Left lung (tissue), 10 donors: ENCODE measurements around the gene GBX1. TPM values are rescaled to one million over a fixed set of nuclear protein-coding genes. Genes with fewer than 3 reads are reported as not detected.

Source experiments
- ATAC-seq: fragments of 200-7000 bp; cut with Tn5 transposase; one replicate; pipeline ENCODE4 v1.9.1; 2020; ENCODE audit warnings: moderate library complexity
- DNase-seq, 4 donors: peaks; one replicate each; pipeline ENCODE4 v3.0.0-alpha.2; 2013 to 2020
- H3K27ac ChIP-seq, 2 donors: fragments of 200-600 bp; sonication (generic) in 1 of 2; one replicate each; pipeline versions ENCODE4 v1.5.0 to v1.8.0; 2020 to 2021
- H3K27me3 ChIP-seq, 2 donors: fragments of 200-600 bp; sonication (generic) in 1 of 2; one replicate each; pipeline versions ENCODE4 v1.5.0 to v1.8.0; 2020 to 2021
- H3K36me3 ChIP-seq, 2 donors: fragments of 200-600 bp; sonication (generic) in 1 of 2; one replicate each; pipeline versions ENCODE4 v1.5.0 to v1.8.0; 2020 to 2021
- H3K4me1 ChIP-seq, 2 donors: fragments of 200-600 bp; one replicate each; pipeline ENCODE4 v1.8.0; 2021
- H3K4me3 ChIP-seq, 2 donors: fragments of 200-600 bp; sonication (generic) in 1 of 2; one replicate each; pipeline versions ENCODE4 v1.5.0 to v1.8.0; 2020 to 2021; ENCODE audit warnings: mild to moderate bottlenecking in 1 of 2
- H3K9me3 ChIP-seq, 2 donors: fragments of 200-600 bp; sonication (generic) in 1 of 2; one replicate each; pipeline versions ENCODE4 v1.5.0 to v1.8.0; 2020 to 2021
- CTCF ChIP-seq, 2 donors: fragments of 200-600 bp; sonication (generic) in 1 of 2; IDR thresholded peaks; one replicate each; pipeline versions ENCODE4 v1.5.0 to v1.8.0; 2021; ENCODE audit warnings: antibody characterized with exemption in 2 of 2
- intact Hi-C, 2 donors: fragments of 100-400 bp; cut with DNase I; formaldehyde crosslinking; loops; one replicate each; pipeline versions ENCODE4 v1.11.2 to v1.14.2; 2022
- polyA plus RNA-seq, 6 donors: library from polyadenylated mRNA; unstranded; fragments of 120-200 nt; gene quantifications; one replicate each; pipeline ENCODE4 v1.2.1, GENCODE V29; 2013; ENCODE audit not compliant: insufficient read length in 6 of 6
- total RNA-seq, 2 donors: library from RNA; stranded (reverse); fragmentation: NEBNext Ultra II Directional; extraction: Animal tissue kit (Norgen Biotek cat#: 25700); gene quantifications; one replicate each; pipeline ENCODE4 v1.2.1, GENCODE V29; 2021
- donor health status: DM: no; HTN: yes; CAD: no.
- donor health status: DM: no; HTN: no; CAD: no.

Gene GBX1
- total and polyA plus RNA-seq, 8 donors: 0.24 to 0.42 (median 0.28) TPM; not detected in 5

- no peak for ATAC-seq
- Histone ChIP-seq H3K9me3 (no peaks in the 10 kb centered on the region), H3K27me3 (no peaks in the 10 kb centered on the region), H3K4me1 (no peaks in the 10 kb centered on the region), H3K4me3 (no peak overlapping the region), H3K36me3 (peaks cover 0 to 100% of the 10 kb centered on the region in 2 donors), H3K27ac (no peak overlapping the region)
- no peak for TF ChIP-seq CTCF (IDR thresholded peaks at IDR 0.05)
- intact Hi-C loops: no loop called here
- peak in 2 of 4 donors; percentile 19 to 36 for DNase-seq
Observed at GRCh38 chr7:151134743-151135524, 32.6 kb downstream of the GBX1 start.

- no peak for TF ChIP-seq CTCF (IDR thresholded peaks at IDR 0.05)
- no peak overlapping the region for H3K4me3 ChIP-seq
- DNase-seq: peak in 2 of 4 donors; percentile 30 to 64
- no peak overlapping the region for H3K27ac ChIP-seq
- H3K36me3 ChIP-seq: peaks cover 0 to 100% of the 10 kb centered on the region in 2 donors
- no peaks in the 10 kb centered on the region for H3K9me3 ChIP-seq
- H3K27me3 ChIP-seq: no peaks in the 10 kb centered on the region
- no peak for ATAC-seq
- H3K4me1 ChIP-seq: no peaks in the 10 kb centered on the region
- intact Hi-C loops: no loop called here
Observed at GRCh38 chr7:151133986-151134742, 33.3 kb downstream of the GBX1 start.

- peak in 1 of 4 donors; percentile 54 for DNase-seq
- intact Hi-C loops: no loop called here
- Histone ChIP-seq H3K27ac (no peak overlapping the region), H3K4me3 (no peak overlapping the region), H3K36me3 (peaks cover 0 to 100% of the 10 kb centered on the region in 2 donors), H3K27me3 (no peaks in the 10 kb centered on the region), H3K4me1 (no peaks in the 10 kb centered on the region), H3K9me3 (no peaks in the 10 kb centered on the region)
- TF ChIP-seq CTCF (IDR thresholded peaks at IDR 0.05): no peak
- no peak for ATAC-seq
Observed at GRCh38 chr7:151133266-151133985, 34.1 kb downstream of the GBX1 start.

GRCh38 chr7:151132461-151133205, 34.9 kb downstream of the GBX1 start:
- Histone ChIP-seq H3K4me3 (no peak overlapping the region), H3K9me3 (no peaks in the 10 kb centered on the region), H3K36me3 (peaks cover 0 to 100% of the 10 kb centered on the region in 2 donors), H3K27me3 (no peaks in the 10 kb centered on the region), H3K4me1 (no peaks in the 10 kb centered on the region), H3K27ac (no peak overlapping the region)
- peak in 1 of 4 donors; percentile 70 for DNase-seq
- no peak for ATAC-seq
- no peak for TF ChIP-seq CTCF (IDR thresholded peaks at IDR 0.05)
- intact Hi-C loops: no loop called here
